Upper lobe of left lung (tissue), 6 donors: ENCODE data around the gene GMDS. TPM values are rescaled to one million over a fixed set of nuclear protein-coding genes. Genes with fewer than 3 reads are reported as not detected.
A peak's percentile ranks its signal among the peaks of the same experiment; 100 is the strongest.

ENCODE experiments used
- ATAC-seq, 2 donors: fragments of 200-7000 bp; cut with Tn5 transposase; one replicate each; pipeline ENCODE4 v1.9.1; 2022; ENCODE audit warnings: mild to moderate bottlenecking in 2 of 2, moderate library complexity in 2 of 2; ENCODE audit not compliant: low FRiP score in 2 of 2
- DNase-seq, 2 donors: peaks; one replicate each; pipeline ENCODE4 v3.0.0-alpha.2; 2019 to 2020
- H3K27ac ChIP-seq, 4 donors: fragments of 200-600 bp; sonication (generic); one replicate each; pipeline ENCODE4 v1.5.1; 2016 to 2019
- H3K27me3 ChIP-seq, 4 donors: fragments of 200-600 bp; sonication (generic); one replicate each; pipeline ENCODE4 v1.5.1; 2017 to 2019
- H3K36me3 ChIP-seq, 4 donors: fragments of 200-600 bp; sonication (generic); one replicate each; pipeline ENCODE4 v1.5.1; 2016 to 2019
- H3K4me1 ChIP-seq, 4 donors: fragments of 200-600 bp; sonication (generic); one replicate each; pipeline ENCODE4 v1.5.1; 2018 to 2019
- H3K4me3 ChIP-seq, 4 donors: fragments of 200-600 bp; sonication (generic); one replicate each; pipeline ENCODE4 v1.5.1; 2017 to 2019; ENCODE audit warnings: mild to moderate bottlenecking in 2 of 4, moderate library complexity in 1 of 4
- H3K9me3 ChIP-seq, 4 donors: fragments of 200-600 bp; sonication (generic); one replicate each; pipeline ENCODE4 v1.5.1; 2018 to 2019
- CTCF ChIP-seq, 6 experiments: fragments of 450-650 bp in 4 of 6; fragments of 200-600 bp in 2 of 6; sonication (generic) in 2 of 6; IDR thresholded peaks; one replicate each; pipeline ENCODE4 v1.5.1; 2016 to 2019; ENCODE audit warnings: antibody characterized with exemption in 6 of 6
- EP300 ChIP-seq, 4 donors: sonication (generic); formaldehyde crosslinking; IDR thresholded peaks; one replicate each; pipeline ENCODE4 v1.5.1; 2017; ENCODE audit warnings: antibody characterized with exemption in 4 of 4, control low read depth in 2 of 4
- POLR2A ChIP-seq, 4 donors: fragments of 450-650 bp; IDR thresholded peaks; one replicate each; pipeline ENCODE4 v1.5.1; 2016 to 2017; ENCODE audit warnings: antibody characterized with exemption in 4 of 4, mild to moderate bottlenecking in 2 of 4
- POLR2AphosphoS5 ChIP-seq, 2 donors: sonication (generic); formaldehyde crosslinking; IDR thresholded peaks; one replicate each; pipeline ENCODE4 v1.5.1; 2017; ENCODE audit warnings: antibody characterized with exemption in 2 of 2
- WGBS, 2 donors: methylation state at CpG; one replicate each; pipeline ENCODE4 v1.1.5; 2017 to 2018; 5-methylcytosine and 5-hydroxymethylcytosine counted together
- total RNA-seq, 6 donors: library from RNA; depleted of rRNA in 4 of 6; stranded (reverse); fragments of >200 nt in 4 of 6; gene quantifications; one replicate each; pipeline versions ENCODE4 v1.1.0 to v1.2.1, GENCODE V29; 2016 to 2021
- donor health status: DM: no; HTN: no; CAD: no; lungs with moderate emphysema.
- donor health status: DM: no; HTN: yes; CAD: no; lungs with severe emphysema.

Gene GMDS
- total RNA-seq, 6 donors from 2014 or later = 7.6 to 17.8 (median 14.1) TPM

- TF ChIP-seq EP300 (IDR thresholded peaks at IDR 0.05) (no peak), POLR2A (IDR thresholded peaks at IDR 0.05) (no peak)
- Histone ChIP-seq H3K4me3 (no peak overlapping the region), H3K36me3 (no peaks in the 10 kb centered on the region), H3K4me1 (peaks cover 0 to 7% (median 0%) of the 10 kb centered on the region in 4 donors), H3K27ac (no peak overlapping the region), H3K9me3 (no peaks in the 10 kb centered on the region), H3K27me3 (no peaks in the 10 kb centered on the region)
- no peak for ATAC-seq
- WGBS, 2 donors = 60 to 83% methylated on average over 5 of the region's 5 CpGs
- no peak for DNase-seq
Measured at GRCh38 chr6:2192976-2193375, 52.4 kb downstream of the GMDS start.

GRCh38 chr6:2191390-2191740 lies 54.0 kb downstream of the GMDS start:
- Histone ChIP-seq H3K4me1 (no peaks in the 10 kb centered on the region), H3K9me3 (no peaks in the 10 kb centered on the region), H3K27me3 (no peaks in the 10 kb centered on the region), H3K36me3 (no peaks in the 10 kb centered on the region), H3K4me3 (no peak overlapping the region), H3K27ac (no peak overlapping the region)
- DNase-seq = peak in 1 of 2 donors; percentile 59
- 98 to 100% methylated on average over 1 to 9 of the region's 9 CpGs for WGBS, 2 donors
- peak in 1 of 2 donors; percentile 35 for ATAC-seq
- TF ChIP-seq POLR2A (IDR thresholded peaks at IDR 0.05) (no peak), CTCF (IDR thresholded peaks at IDR 0.05) (no peak), EP300 (IDR thresholded peaks at IDR 0.05) (no peak), POLR2AphosphoS5 (IDR thresholded peaks at IDR 0.05) (no peak)

- Histone ChIP-seq H3K4me3 (no peak overlapping the region), H3K4me1 (no peaks in the 10 kb centered on the region), H3K36me3 (no peaks in the 10 kb centered on the region), H3K9me3 (no peaks in the 10 kb centered on the region), H3K27ac (no peak overlapping the region), H3K27me3 (no peaks in the 10 kb centered on the region)
- WGBS, 2 donors = 94 to 96% methylated on average over 14 to 24 of the region's 24 CpGs
- DNase-seq (peak in 1 of 2 donors; percentile 51), ATAC-seq (peak; percentile 16 to 48)
- no peak for TF ChIP-seq POLR2AphosphoS5 (IDR thresholded peaks at IDR 0.05)
- TF ChIP-seq CTCF (IDR thresholded peaks at IDR 0.05) = no peak
- no peak for TF ChIP-seq POLR2A (IDR thresholded peaks at IDR 0.05)
- no peak for TF ChIP-seq EP300 (IDR thresholded peaks at IDR 0.05)
Measured at GRCh38 chr6:2190661-2191389, 54.6 kb downstream of the GMDS start.

GRCh38 chr6:2188856-2189384 lies 56.5 kb downstream of the GMDS start:
- no peak for DNase-seq
- TF ChIP-seq EP300 (IDR thresholded peaks at IDR 0.05) (no peak), CTCF (IDR thresholded peaks at IDR 0.05) (no peak), POLR2AphosphoS5 (IDR thresholded peaks at IDR 0.05) (no peak), POLR2A (IDR thresholded peaks at IDR 0.05) (no peak)
- H3K9me3 ChIP-seq = no peaks in the 10 kb centered on the region
- H3K27me3 ChIP-seq = no peaks in the 10 kb centered on the region
- H3K27ac ChIP-seq = no peak overlapping the region
- ATAC-seq = no peak
- H3K4me1 ChIP-seq = no peaks in the 10 kb centered on the region
- H3K4me3 ChIP-seq = no peak overlapping the region
- 58 to 76% methylated on average over 3 of the region's 3 CpGs for WGBS, 2 donors
- no peaks in the 10 kb centered on the region for H3K36me3 ChIP-seq

GRCh38 chr6:2188397-2188796 lies 57.0 kb downstream of the GMDS start:
- no peak overlapping the region for H3K27ac ChIP-seq
- DNase-seq (no peak), ATAC-seq (no peak)
- no peak overlapping the region for H3K4me3 ChIP-seq
- no peaks in the 10 kb centered on the region for H3K9me3 ChIP-seq
- H3K4me1 ChIP-seq = no peaks in the 10 kb centered on the region
- 95 to 97% methylated on average over 5 of the region's 5 CpGs for WGBS, 2 donors
- H3K27me3 ChIP-seq = no peaks in the 10 kb centered on the region
- H3K36me3 ChIP-seq = no peaks in the 10 kb centered on the region
- TF ChIP-seq EP300 (IDR thresholded peaks at IDR 0.05) = no peak
- no peak for TF ChIP-seq POLR2A (IDR thresholded peaks at IDR 0.05)
- no peak for TF ChIP-seq CTCF (IDR thresholded peaks at IDR 0.05)
- TF ChIP-seq POLR2AphosphoS5 (IDR thresholded peaks at IDR 0.05) = no peak
